K562 treated with DMSO at 1 percent for 24 hours (cell line): Measurements from ENCODE around the gene RNLS. TPM values are rescaled to one million over a fixed set of nuclear protein-coding genes. Genes with fewer than 3 reads are reported as not detected.

Experiments
- total RNA-seq: library from RNA; unstranded; fragments of 300-600 nt; gene quantifications from 2 replicates; pipeline ENCODE4 v1.2.3, GENCODE V29; 2022; ENCODE audit warnings: low read depth; ENCODE audit not compliant: insufficient read depth

Gene RNLS
- total RNA-seq = 1.3 and 3.0 TPM in 2 replicates

GRCh38 chr10:88582806-88583583 is at the start of gene RNLS:
Gene RNLS, minus strand, starts transcription at chr10:88583318.

GRCh38 chr10:88586462-88586861 is 3.3 kb upstream of the RNLS start, which contains the start of gene LIPJ:
Gene LIPJ, plus strand, starts transcription at chr10:88586762. Its CDS starts 3,926 bp downstream, at chr10:88590688.

Other genes starting within 250 kb of the RNLS start
- not detected in 2 replicates for gene LIPJ, start 3.4 kb upstream of the RNLS start, total RNA-seq
- gene LIPF, start 81.1 kb upstream of the RNLS start, total RNA-seq = not detected in 2 replicates
- not detected in 2 replicates for gene LIPK, start 122.9 kb upstream of the RNLS start, total RNA-seq
- not detected in 2 replicates for gene LIPN, start 176.7 kb upstream of the RNLS start, total RNA-seq
- gene LIPM, start 219.4 kb upstream of the RNLS start, total RNA-seq = not detected in 2 replicates